Activated CD8-positive, alpha-beta memory T cell treated with anti-CD3 and anti-CD28 coated beads, Interleukin-2, amount 50 U/mL, for 24 hours (primary cell): ENCODE data around the gene CPEB3.
"Not testable (repeated sequence)": the region's sequence is repeated elsewhere in the genome, so short reads cannot be mapped to it uniquely, and the experiment has no call there.

Experiments used
- DNase-seq: peaks from one replicate; pipeline ENCODE4 v3.0.0-alpha.2; 2020; ENCODE audit errors: extremely low read depth

Gene CPEB3

DNA sequence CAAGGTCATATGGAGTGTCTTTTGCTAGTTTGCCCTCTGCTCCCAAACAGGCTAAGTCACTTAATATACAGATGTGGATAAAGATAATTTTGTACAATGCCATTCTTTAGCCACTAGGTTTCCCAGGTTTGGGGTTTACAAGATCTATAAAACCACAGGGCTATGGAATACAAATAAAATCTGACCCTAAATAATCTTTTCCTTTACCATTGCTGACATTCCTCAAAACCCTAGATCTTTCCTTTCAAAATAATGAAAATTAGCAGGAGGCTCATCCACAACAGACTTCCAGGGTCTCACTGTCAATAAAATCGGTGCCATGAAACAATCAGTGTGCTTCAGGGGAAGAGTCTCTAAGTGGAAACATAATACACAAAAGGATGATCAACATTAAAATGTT, 148.4 kb downstream of the CPEB3 start:
- no peak for DNase-seq

DNA sequence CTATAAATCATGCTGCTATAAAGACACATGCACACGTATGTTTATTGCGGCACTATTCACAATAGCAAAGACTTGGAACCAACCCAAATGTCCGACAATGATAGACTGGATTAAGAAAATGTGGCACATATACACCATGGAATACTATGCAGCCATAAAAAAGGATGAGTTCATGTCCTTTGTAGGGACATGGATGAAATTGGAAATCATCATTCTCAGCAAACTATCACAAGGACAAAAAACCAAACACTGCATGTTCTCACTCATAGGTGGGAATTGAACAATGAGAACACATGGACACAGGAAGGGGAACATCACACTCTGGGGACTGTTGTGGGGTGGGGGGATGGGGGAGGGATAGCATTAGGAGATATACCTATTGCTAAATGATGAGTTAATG, 149.7 kb downstream of the CPEB3 start:
- not testable (repeated sequence) for DNase-seq

DNA sequence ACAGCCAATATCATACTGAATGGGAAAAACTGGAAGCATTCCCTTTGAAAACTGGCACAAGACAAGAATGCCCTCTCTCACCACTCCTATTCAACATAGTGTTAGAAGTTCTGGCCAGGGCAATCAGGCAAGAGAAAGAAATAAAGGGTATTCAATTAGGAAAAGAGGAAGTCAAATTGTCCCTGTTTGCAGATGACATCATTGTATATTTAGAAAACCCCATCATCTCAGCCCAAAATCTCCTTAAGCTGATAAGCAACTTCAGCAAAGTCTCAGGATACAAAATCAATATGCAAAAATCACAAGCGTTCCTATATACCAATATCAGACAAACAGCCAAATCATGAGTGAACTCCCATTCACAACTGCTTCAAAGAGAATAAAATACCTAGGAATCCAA, 156.8 kb downstream of the CPEB3 start:
- DNase-seq = not testable (repeated sequence)

DNA sequence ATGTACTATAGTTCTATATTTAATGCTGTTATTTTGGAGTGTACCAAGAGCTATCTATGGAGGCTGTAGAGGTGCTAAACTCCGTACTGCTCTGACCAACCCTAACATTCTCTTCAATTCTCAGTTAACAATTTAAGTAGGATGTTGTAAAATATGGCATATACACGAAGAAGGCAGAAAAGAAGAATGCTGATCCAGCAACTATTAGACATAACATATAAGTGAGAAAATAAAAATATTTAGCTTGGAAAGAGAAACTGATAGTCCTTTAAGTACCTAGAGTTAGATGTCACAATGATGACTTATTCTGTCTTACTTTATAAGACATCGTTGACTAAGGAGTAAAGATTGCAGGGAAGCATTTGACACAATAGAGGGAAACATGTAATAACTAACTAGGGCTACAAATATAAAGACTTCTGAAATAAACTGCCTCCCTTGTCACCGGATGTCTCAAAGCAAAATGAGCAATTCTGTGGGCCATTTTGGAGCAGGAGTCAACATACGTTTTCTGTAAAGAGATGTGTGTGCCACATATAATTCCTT, 159.5 kb downstream of the CPEB3 start:
- DNase-seq = no peak

DNA sequence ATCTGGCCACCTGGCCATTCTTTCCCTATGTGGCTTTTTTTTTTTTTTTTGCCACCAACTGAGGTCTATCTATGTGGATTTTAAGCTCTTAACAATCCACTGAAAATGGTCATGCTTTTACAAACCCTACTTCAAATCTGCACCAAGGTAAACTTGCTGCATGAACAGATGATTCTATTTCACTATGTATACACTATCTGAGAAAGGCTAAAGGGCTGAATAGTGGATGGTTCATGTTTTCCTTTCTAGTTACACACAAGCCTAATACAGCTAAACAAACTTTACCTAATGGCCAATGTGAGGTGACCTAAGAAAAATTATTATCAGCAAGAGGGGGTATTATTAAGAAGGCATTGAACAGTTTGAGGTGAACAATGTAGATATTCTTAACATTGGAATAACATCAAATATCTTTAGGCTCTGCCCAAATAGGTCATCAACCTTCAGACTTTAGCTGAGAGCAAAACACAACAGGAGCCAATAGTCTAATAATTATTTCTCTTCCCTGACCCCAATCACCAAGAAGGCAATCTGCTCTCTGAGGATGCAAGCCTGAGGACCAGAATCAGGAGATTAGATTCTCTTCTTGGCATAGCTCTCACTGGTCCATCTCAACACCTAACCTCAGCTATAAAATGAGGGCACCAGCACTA, 160.1 kb downstream of the CPEB3 start:
- no peak for DNase-seq

DNA sequence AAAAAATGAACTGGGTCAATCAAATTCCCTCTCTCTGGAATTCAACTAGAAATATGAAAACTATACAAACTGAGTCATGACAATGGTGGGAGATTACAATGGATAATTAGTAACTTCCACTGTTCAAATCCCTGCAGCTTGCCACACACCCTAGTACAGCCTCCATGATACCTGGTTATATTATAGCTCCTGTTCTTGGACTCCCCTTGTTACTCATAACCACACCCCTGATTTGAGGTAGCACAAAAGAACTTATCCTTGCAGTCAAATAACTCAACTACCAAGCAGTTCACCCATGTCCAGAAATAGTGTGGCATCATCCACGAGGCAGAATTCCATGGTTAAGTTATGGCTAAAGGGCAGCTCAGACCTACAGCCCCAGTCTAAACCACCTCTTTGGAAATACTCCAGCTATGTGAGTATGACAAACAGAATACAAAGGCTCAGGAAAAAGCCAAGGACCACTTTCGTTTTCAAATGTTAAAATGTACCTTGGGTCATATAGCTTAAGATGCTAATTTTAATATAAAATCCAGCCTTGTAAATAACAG, 164.7 kb downstream of the CPEB3 start:
- no peak for DNase-seq

DNA sequence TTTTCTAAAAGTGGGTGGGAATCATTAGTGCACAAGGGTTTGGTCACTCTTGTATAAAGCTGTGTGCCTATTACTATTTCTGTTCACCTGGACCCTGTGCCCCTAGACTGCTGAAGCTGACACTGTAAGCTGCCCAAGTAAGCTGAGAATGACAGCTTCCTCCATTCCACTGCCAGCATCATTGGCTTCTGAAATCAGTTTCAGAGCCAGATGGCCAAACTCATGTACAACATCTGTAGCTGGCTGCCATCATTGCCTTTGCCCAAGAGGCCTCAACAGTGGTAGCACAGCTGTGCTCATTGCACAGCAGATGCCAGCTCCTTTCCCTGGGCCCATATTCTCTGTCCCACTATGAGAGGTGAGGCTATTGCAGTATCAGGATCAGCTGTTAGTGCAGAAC, 165.7 kb downstream of the CPEB3 start:
- DNase-seq = no peak

DNA sequence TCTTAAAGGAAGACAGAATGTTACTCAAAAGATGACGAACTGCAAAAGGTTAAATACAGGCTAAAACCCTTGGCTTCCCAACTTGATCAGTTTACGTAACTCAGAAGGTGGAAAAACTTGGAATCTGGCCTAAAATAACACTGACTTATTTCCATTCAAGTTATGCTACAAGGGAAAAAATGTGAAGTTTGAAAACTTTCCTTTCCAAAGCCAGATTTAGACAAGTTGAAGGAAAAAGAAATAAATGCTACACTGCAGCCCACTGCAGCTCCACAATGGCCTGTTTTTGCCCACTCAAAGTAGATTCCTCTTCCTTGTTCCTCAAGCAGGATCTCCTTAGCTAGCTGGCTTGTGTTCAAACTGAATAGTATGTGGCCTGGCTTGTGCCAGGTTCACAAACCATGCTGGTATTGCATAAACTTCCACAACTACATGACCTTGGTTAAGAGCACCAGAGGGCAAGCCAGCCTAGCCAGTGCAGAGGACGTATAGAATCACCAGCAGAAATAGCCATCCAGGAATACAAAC, 166.2 kb downstream of the CPEB3 start:
- DNase-seq = no peak

DNA sequence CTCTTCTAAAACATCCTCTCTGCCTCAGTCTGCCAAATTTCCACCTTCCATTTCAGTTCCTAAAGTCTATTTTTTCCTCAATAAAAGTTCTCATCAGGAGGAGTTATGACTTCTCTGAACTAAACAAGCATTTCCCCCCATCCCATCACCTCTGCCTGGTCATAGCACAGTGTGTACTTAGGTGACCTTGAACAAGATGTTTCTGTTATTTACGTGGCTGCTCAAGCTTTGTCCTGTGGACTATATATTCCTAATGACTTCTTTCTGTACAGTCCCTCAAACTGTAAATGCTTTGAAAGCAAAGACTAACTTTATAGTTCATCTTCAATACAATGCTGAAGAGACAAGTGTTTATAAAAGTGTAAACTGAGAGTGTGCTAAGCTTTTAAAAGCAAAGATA, 166.9 kb downstream of the CPEB3 start:
- DNase-seq = no peak

DNA sequence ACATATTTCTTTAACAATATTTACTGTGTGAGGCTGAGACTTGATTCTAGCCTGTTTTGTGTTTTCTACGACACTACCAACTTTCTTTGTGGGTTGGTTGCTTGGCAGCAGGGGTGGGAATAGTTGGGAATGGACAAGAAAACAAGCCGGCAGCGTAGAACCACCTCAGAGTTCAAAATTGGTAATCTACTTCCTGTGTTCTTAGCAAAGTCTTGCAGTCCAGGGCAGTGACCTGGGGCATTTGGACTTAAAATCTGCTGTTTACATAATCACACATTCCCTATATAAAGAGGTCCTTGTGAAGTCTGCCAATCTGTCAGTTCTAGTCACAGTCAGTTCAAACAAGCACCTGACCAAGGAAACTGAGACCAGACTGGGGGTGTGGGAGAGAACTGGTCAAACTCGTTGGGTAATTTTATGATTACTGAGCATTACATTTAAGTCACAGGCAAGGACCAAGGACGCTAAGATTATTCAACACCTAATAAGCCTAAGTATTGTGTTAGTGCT, 167.9 kb downstream of the CPEB3 start:
- no peak for DNase-seq

DNA sequence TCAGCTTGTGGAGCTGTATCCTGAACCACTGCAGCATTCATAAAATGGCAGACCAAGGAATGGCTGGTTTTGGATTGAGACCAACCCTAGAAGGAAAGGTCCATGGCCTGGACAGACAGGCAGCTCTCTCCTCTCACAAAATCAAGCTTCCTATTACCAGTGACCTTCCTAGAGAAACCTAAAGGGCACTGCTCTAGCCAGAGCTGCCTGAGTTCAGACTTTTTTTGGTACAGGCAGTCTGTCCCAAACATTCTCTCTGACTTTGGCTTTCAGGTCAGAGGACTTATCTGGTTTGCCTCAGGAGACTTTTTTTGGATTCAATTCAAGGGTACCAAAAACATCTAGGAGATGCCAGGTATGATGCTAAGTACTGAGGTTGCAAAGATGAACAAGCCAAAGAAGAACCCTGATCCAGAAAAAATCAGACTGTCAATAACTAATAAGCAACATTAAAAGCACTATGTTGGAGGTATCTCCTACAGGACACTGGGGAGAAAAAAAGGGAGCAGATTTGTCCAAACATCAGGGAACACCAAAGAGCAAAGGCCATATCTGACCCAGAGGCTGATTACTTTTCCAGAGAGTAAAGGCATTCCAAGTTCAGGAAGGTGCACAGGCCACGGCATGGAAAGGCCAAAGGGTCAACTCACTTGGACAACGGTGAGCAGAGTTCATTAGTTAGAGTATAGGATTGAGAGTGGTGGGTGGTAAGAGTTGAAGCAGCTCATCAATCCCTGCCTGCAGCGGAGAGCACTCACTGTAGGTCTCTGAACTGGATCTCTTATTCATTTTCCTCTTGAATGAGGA, 169.0 kb downstream of the CPEB3 start:
- no peak for DNase-seq

DNA sequence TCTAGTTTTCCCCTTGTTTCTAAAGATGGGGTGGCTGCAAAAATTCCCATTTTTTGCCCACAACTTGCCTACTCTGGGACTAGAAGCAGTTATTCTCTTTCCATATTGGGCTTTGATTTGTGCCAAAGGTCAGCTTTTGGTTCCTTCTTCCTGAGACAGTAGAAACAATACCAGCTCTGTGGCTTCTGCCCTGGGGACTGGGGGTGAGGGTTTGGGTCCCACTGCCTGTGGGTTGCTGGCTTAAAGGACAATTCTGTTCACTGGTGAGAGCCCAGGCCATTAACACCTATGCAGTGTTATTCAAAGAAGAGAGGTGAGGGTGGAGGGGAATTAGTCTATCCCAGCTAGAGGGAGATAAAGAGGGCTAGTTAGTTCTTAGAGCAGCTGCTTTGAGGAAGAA, 171.5 kb downstream of the CPEB3 start:
- no peak for DNase-seq

DNA sequence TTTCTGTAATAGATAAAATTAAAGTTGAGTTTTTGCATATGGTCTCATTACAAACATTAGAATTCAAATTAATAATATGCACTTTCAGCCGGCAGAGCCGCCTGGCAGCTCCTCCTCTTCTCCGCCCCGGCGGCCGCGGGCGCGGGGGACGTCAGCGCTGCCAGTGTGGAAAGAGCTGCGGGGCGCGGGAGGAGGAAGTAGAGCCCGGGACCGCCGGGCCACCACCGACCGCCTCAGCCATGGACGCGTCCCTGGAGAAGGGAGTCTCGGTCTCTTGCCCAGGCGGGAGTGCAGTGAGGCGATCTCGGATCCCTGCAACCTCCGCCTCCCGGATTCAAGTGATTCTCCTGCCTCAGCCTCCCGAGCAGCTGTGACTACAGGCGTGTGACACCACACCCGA, 176.0 kb downstream of the CPEB3 start:
- not testable (repeated sequence) for DNase-seq

DNA sequence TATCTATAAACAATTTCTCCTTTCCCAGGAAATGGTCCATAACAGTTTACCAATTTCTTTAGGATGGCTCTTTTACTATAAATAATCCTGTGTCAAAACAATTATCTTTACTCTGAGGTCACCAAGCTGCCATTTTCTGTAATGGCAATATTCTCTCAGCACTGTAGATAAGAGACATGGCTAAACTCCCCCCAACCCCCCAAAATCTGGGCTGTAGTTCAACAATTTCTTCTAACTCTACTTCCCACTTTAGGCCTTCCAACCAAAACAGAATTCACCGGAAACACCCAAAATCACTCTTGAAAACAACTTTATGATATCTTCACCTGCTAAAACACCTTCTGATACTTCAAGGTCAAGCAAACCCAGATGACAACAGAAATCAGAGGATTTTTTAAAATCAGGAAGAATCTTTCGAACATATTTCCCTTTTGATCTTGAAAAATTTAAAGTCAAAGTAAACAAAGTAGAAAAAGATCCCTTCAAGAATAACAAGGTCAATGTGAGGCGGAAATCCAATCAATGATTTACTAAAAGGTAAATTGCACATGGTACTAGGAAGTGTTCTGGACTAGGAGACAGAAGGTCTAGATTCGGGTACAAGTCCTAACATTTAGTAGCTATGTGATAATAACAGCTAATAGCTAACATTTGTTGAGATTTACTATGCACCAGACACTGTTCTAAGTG, 176.8 kb downstream of the CPEB3 start:
- no peak for DNase-seq

DNA sequence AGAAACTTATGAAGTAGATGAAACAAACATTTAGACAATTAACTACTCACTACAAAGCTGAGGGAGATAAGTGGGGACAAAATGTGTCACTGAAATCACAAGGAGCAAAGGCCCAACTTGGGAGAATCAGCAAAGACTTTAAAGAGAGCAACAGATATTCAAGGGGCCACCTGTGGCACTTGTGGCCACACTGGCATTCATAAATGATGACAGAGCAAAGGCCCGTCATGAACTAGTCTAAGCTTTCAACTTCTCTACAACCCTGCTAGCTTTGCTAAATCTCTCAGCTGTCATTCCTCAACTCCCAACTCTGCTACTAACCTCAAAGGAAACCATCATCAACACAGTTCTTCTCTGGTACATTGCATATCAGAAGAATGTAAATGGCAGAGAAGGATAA, 178.4 kb downstream of the CPEB3 start:
- DNase-seq = no peak

DNA sequence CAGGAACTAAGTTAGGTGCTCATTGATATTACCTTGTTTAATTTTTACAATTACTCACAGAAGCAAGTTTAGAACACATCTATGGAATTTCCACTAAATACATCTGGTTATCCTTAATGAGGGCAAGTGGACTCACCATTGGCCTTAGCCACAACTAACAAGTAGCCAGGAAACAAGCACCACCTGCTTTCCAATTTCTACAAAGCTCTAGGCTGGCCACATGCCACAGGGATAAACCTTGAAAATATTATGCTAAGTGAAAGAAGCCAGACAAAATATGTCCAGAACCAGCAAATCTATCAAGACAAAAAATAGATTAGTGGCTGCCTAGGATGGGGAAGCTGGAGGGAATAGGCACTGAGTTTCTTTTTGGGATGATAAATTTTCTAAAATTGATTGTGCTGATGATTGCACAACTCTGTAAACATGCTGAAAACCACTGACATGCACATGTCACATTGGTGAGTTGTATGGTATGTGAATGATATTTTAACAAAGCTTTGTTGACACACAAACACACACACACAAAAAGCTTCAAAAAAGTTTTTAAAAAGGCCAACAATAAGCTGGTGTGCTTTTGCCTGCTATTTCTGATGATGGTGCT, 179.4 kb downstream of the CPEB3 start:
- DNase-seq = no peak

DNA sequence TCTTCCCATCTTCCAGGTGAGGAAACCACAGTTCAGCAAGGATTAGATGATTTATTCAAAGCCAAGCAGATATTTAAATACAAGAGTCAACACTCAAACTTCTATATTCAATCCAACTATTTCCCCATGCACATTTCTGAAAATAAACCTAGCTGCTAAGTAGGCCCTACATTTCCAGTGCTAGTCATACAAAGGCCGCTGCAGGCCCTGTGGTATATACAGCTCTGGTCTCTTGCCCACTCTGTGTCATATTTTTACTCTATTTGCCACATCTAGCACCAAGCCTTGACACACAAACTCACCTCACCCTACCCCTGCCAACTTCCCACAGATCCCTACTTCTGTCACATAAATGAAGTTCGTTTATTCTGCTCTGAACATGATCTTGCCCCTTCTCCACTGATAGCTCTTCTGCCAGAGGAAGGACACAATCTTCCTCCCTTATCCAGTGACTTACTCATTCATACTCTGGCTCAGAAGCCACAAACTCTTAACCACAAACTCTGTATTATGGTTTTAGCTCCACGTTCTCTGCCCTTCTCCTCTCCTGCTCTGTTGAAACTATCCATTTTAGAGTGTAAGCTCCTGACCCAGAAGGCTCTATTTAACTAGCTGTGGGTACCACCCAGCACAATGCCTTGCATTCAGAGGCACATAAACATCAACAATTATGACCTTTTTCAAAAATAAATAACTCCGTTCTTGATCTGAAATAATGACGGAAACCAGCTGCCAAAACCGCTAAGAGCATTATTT, 180.7 kb downstream of the CPEB3 start:
- DNase-seq = no peak

DNA sequence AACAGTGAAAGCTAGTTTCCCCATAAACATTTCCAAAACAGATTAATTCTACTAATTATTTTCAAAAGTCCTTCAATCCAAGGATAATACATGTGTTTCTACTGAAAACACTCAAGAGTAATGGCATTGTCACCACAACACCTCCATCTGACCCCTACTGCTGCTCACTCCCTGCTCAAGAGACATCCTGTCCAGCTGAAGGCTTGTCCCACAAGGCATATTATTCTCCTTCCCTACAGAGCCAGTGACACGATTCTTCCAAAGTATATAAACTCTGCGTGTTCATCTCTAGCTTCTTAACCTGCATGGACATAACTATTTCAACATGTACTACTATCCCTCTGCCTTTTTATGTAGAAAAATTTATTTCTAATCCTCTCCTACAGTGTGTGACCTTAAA, 182.1 kb downstream of the CPEB3 start:
- DNase-seq = no peak

DNA sequence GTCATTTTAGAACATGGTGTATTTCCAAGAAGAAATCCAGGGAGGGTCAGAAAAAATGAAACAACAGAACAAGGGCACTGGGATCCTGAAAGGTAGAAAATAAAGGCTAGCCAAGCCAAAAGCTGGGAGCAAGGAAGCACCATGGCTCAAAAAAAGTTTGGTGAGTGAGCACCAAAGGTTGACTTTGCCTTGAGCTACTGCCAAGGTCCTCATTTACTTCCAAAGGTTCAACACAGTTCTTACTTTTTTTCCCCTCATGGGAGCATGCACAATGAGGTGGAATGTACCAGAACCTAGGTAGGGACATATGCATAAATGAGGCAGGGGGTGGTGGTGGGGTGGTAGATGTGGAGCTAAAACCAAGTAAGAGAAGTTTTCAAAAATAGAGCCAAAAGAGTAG, 182.8 kb downstream of the CPEB3 start:
- DNase-seq = no peak

DNA sequence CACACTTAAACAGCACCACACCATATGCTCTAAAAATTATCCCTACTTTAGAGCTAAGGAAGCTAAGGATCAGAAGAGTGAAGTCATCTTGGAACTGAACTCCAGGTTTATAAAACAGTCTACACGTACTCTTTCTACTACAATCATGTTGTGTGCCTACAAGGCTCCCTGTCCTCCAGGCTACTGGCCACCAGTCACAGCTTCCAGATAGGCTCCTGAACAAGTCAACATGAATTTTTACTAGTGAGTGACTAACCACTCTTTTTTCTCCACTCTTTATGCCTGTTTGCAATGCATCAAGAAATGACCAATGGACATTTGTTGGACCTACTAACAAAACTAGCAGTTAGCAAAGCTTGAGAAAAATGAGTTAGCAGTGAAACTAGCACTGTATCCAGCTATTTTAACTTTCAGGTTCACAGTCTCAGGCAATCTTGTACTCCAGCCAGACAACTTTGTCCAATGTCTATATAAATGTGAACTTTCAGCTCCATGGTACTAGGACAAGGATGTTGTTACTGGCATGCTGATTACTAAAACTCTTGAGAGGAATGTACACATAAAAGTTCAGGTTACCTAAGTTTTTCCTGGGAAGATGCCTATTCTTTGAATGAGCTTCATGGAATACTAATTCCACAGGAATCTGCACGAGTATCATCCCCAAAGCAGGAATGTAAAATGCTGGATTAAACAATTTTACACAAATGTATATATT, 187.3 kb downstream of the CPEB3 start:
- DNase-seq = no peak
